ENCODE results near the gene MNAT1.

MNAT1 gene

DNA sequence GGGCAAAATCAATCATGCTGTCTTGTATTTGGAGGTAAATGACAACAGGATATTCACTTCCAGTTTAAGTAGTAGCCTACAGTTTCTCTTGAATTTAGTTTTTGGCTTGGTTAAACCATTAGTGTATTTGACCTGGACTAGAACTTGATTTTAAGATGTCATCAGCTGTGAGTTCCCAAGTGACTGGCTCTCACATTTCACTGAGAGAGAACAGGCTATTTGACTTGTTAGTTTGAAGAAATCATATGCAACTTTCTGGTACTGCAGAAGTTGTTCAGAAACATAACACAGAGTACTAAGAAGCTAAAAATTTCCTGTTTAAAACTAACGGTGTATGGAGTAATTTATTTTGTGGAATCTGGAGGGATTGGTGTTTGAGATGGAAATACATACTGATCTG, 22.3 kb downstream of the MNAT1 start:
- no peak overlapping the region for H3K9ac ChIP-seq (ENCODE audit: low read depth, low read length, poor library complexity)
- no peaks in the 10 kb centered on the region for H3K27me3 ChIP-seq (ENCODE audit: control insufficient read depth in 3 of 3, insufficient read depth in 3 of 3, low read depth in 1 of 3, low read length in 3 of 3)
- H3K23ac ChIP-seq (ENCODE audit: low read depth, low read length, poor library complexity), result no peak overlapping the region
- H3K36me3 ChIP-seq (replicated peaks in 1 of 2; ENCODE audit: control insufficient read depth in 2 of 2, insufficient read depth in 2 of 2, low read length in 2 of 2), result peaks cover 0 to 3% of the 10 kb centered on the region in 2 donors
- H4K8ac ChIP-seq (ENCODE audit: low read depth, low read length), result no peak overlapping the region
- no peak overlapping the region for H2BK120ac ChIP-seq (ENCODE audit: low read depth, low read length)
- no peak overlapping the region for H3K27ac ChIP-seq (replicated peaks; ENCODE audit: low read length)
- H3K18ac ChIP-seq (ENCODE audit: low read length), result no peak overlapping the region
- no peak overlapping the region for H2AFZ ChIP-seq (ENCODE audit: low read length)
- no peak overlapping the region for H3K14ac ChIP-seq (ENCODE audit: low read length)
- no peaks in the 10 kb centered on the region for H3K79me1 ChIP-seq (ENCODE audit: low read depth, low read length)
- no peak overlapping the region for H2BK15ac ChIP-seq (ENCODE audit: low read length)
- no peak overlapping the region for H2AK5ac ChIP-seq (ENCODE audit: low read depth, low read length)
- no CpG with 5 or more reads among the region's 1 CpG for WGBS, 2 donors (ENCODE audit: extremely low coverage in 2 of 2, insufficient read length in 2 of 2, insufficient replicate concordance in 1 of 2)
- H3K4ac ChIP-seq (ENCODE audit: low read length), result no peak overlapping the region
- no peaks in the 10 kb centered on the region for H3K9me3 ChIP-seq (replicated peaks in 1 of 2; ENCODE audit: control insufficient read depth in 2 of 2, insufficient read depth in 1 of 2, low read depth in 1 of 2, low read length in 2 of 2)
- no peak overlapping the region for H2BK5ac ChIP-seq (ENCODE audit: low read length)
- no peak overlapping the region for H3K4me3 ChIP-seq (ENCODE audit: low read length in 2 of 2)
- H4K91ac ChIP-seq (ENCODE audit: low read depth, low read length, poor library complexity), result no peak overlapping the region
- no peak overlapping the region for H3K4me2 ChIP-seq (ENCODE audit: insufficient read depth, low read length, poor library complexity, severe bottlenecking)
- H2BK12ac ChIP-seq (ENCODE audit: low read length), result no peak overlapping the region
- no peak for DNase-seq (ENCODE audit: low spot score)
- H3K4me1 ChIP-seq (ENCODE audit: control insufficient read depth in 2 of 2, insufficient read depth in 1 of 2, low read depth in 1 of 2, low read length in 2 of 2), result peaks cover 0 to 1% of the 10 kb centered on the region in 2 donors

DNA sequence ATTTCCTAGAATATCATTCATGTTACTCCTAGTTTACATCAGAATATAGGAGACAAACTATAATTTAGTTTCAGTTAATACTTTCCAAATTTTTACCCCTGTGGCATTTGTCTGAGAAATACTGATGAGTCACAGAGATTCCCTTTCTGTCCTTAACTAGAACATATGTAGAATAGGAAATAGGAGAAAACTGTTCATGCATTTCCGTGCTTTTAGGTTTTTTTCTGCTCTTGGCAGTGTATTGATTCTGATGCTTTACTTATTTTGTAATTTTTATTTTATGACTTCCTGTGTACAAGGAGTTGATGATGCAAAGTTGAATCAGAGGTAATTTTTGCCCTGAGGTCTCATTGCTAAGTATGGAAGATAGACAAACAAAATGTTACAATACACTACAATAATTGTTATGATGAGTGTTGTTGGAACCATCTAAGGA, 23.0 kb downstream of the MNAT1 start:
- Histone ChIP-seq H2BK12ac (ENCODE audit: low read length) (no peak overlapping the region), H3K27ac (replicated peaks; ENCODE audit: low read length) (no peak overlapping the region), H3K18ac (ENCODE audit: low read length) (no peak overlapping the region), H2AFZ (ENCODE audit: low read length) (no peak overlapping the region), H3K9ac (ENCODE audit: low read depth, low read length, poor library complexity) (no peak overlapping the region), H3K4ac (ENCODE audit: low read length) (no peak overlapping the region), H3K4me2 (ENCODE audit: insufficient read depth, low read length, poor library complexity, severe bottlenecking) (no peak overlapping the region), H3K79me1 (ENCODE audit: low read depth, low read length) (no peaks in the 10 kb centered on the region), H3K23ac (ENCODE audit: low read depth, low read length, poor library complexity) (no peak overlapping the region), H2BK120ac (ENCODE audit: low read depth, low read length) (no peak overlapping the region), H3K4me3 (ENCODE audit: low read length in 2 of 2) (no peak overlapping the region), H2AK5ac (ENCODE audit: low read depth, low read length) (no peak overlapping the region), H4K8ac (ENCODE audit: low read depth, low read length) (no peak overlapping the region), H3K27me3 (ENCODE audit: control insufficient read depth in 3 of 3, insufficient read depth in 3 of 3, low read depth in 1 of 3, low read length in 3 of 3) (no peaks in the 10 kb centered on the region), H2BK15ac (ENCODE audit: low read length) (no peak overlapping the region), H3K14ac (ENCODE audit: low read length) (no peak overlapping the region), H3K9me3 (replicated peaks in 1 of 2; ENCODE audit: control insufficient read depth in 2 of 2, insufficient read depth in 1 of 2, low read depth in 1 of 2, low read length in 2 of 2) (no peaks in the 10 kb centered on the region), H3K4me1 (ENCODE audit: control insufficient read depth in 2 of 2, insufficient read depth in 1 of 2, low read depth in 1 of 2, low read length in 2 of 2) (peaks cover 0 to 1% of the 10 kb centered on the region in 2 donors), H2BK5ac (ENCODE audit: low read length) (no peak overlapping the region), H4K91ac (ENCODE audit: low read depth, low read length, poor library complexity) (no peak overlapping the region), H3K36me3 (replicated peaks in 1 of 2; ENCODE audit: control insufficient read depth in 2 of 2, insufficient read depth in 2 of 2, low read length in 2 of 2) (peaks cover 0 to 3% of the 10 kb centered on the region in 2 donors)
- no peak for DNase-seq (ENCODE audit: low spot score)
- WGBS, 2 donors (ENCODE audit: extremely low coverage in 2 of 2, insufficient read length in 2 of 2, insufficient replicate concordance in 1 of 2), result no CpG with 5 or more reads among the region's 1 CpG

DNA sequence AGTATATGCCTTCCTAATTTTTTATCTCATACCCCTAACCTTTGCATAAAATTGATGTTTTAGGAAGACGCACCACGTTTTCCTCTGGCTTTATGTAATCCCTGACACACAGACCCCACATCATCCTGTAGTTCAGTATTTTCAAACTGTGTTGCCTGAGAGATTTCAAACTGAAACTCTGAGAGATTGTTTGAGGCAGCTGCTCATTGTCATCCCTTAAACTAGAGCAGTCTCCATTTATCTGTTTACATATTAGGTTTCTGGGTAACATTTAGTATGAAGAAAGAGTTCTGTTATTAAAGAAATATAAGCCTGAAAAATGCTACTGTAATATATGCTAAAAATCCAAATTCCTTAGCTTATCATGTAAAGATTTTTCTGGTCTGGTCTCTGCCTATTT, 24.3 kb downstream of the MNAT1 start:
- H3K4me2 ChIP-seq (ENCODE audit: insufficient read depth, low read length, poor library complexity, severe bottlenecking), result no peak overlapping the region
- H4K8ac ChIP-seq (ENCODE audit: low read depth, low read length), result no peak overlapping the region
- no peak overlapping the region for H3K4me3 ChIP-seq (ENCODE audit: low read length in 2 of 2)
- H3K23ac ChIP-seq (ENCODE audit: low read depth, low read length, poor library complexity), result no peak overlapping the region
- no peaks in the 10 kb centered on the region for H3K27me3 ChIP-seq (ENCODE audit: control insufficient read depth in 3 of 3, insufficient read depth in 3 of 3, low read depth in 1 of 3, low read length in 3 of 3)
- H2BK120ac ChIP-seq (ENCODE audit: low read depth, low read length), result no peak overlapping the region
- no peak overlapping the region for H3K4ac ChIP-seq (ENCODE audit: low read length)
- no peak overlapping the region for H3K18ac ChIP-seq (ENCODE audit: low read length)
- no peak overlapping the region for H3K9ac ChIP-seq (ENCODE audit: low read depth, low read length, poor library complexity)
- H2BK5ac ChIP-seq (ENCODE audit: low read length), result no peak overlapping the region
- H3K14ac ChIP-seq (ENCODE audit: low read length), result no peak overlapping the region
- no peaks in the 10 kb centered on the region for H3K79me1 ChIP-seq (ENCODE audit: low read depth, low read length)
- no peak overlapping the region for H2AK5ac ChIP-seq (ENCODE audit: low read depth, low read length)
- H3K9me3 ChIP-seq (replicated peaks in 1 of 2; ENCODE audit: control insufficient read depth in 2 of 2, insufficient read depth in 1 of 2, low read depth in 1 of 2, low read length in 2 of 2), result no peaks in the 10 kb centered on the region
- no CpG with 5 or more reads among the region's 2 CpGs for WGBS, 2 donors (ENCODE audit: extremely low coverage in 2 of 2, insufficient read length in 2 of 2, insufficient replicate concordance in 1 of 2)
- no peak overlapping the region for H2AFZ ChIP-seq (ENCODE audit: low read length)
- DNase-seq (ENCODE audit: low spot score), result no peak
- no peak overlapping the region for H2BK12ac ChIP-seq (ENCODE audit: low read length)
- no peaks in the 10 kb centered on the region for H3K36me3 ChIP-seq (replicated peaks in 1 of 2; ENCODE audit: control insufficient read depth in 2 of 2, insufficient read depth in 2 of 2, low read length in 2 of 2)
- H3K4me1 ChIP-seq (ENCODE audit: control insufficient read depth in 2 of 2, insufficient read depth in 1 of 2, low read depth in 1 of 2, low read length in 2 of 2), result peaks cover 0 to 1% of the 10 kb centered on the region in 2 donors
- no peak overlapping the region for H2BK15ac ChIP-seq (ENCODE audit: low read length)
- no peak overlapping the region for H4K91ac ChIP-seq (ENCODE audit: low read depth, low read length, poor library complexity)
- no peak overlapping the region for H3K27ac ChIP-seq (replicated peaks; ENCODE audit: low read length)

DNA sequence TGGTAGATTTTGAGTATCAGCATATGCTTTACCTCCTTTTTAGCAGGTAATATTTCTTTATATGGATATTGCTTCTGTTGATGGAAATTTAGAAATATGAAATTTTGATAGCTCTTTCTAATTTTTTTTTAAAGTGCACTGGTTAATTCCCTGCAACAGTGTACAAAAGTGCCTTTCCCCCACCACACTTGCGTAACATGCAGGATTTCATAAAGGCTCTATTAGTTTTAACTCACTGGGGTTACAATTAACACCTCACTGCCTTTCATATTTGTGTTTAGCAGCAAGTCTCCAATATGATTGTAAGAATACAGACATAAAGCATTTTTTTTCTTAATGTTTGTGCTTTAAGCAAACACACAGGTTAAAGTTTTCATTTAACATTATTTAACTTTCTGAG, 25.6 kb downstream of the MNAT1 start:
- Histone ChIP-seq H3K14ac (ENCODE audit: low read length) (no peak overlapping the region), H2BK12ac (ENCODE audit: low read length) (no peak overlapping the region), H3K36me3 (replicated peaks in 1 of 2; ENCODE audit: control insufficient read depth in 2 of 2, insufficient read depth in 2 of 2, low read length in 2 of 2) (no peaks in the 10 kb centered on the region), H2AFZ (ENCODE audit: low read length) (no peak overlapping the region), H2BK15ac (ENCODE audit: low read length) (no peak overlapping the region), H3K9ac (ENCODE audit: low read depth, low read length, poor library complexity) (no peak overlapping the region), H3K79me1 (ENCODE audit: low read depth, low read length) (no peaks in the 10 kb centered on the region), H3K4me1 (ENCODE audit: control insufficient read depth in 2 of 2, insufficient read depth in 1 of 2, low read depth in 1 of 2, low read length in 2 of 2) (peaks cover 0 to 1% of the 10 kb centered on the region in 2 donors), H3K4me2 (ENCODE audit: insufficient read depth, low read length, poor library complexity, severe bottlenecking) (no peak overlapping the region), H2BK120ac (ENCODE audit: low read depth, low read length) (no peak overlapping the region), H3K18ac (ENCODE audit: low read length) (no peak overlapping the region), H3K27ac (replicated peaks; ENCODE audit: low read length) (no peak overlapping the region), H3K9me3 (replicated peaks in 1 of 2; ENCODE audit: control insufficient read depth in 2 of 2, insufficient read depth in 1 of 2, low read depth in 1 of 2, low read length in 2 of 2) (no peaks in the 10 kb centered on the region), H4K91ac (ENCODE audit: low read depth, low read length, poor library complexity) (no peak overlapping the region), H3K4ac (ENCODE audit: low read length) (no peak overlapping the region), H2AK5ac (ENCODE audit: low read depth, low read length) (no peak overlapping the region), H4K8ac (ENCODE audit: low read depth, low read length) (no peak overlapping the region), H3K27me3 (ENCODE audit: control insufficient read depth in 3 of 3, insufficient read depth in 3 of 3, low read depth in 1 of 3, low read length in 3 of 3) (no peaks in the 10 kb centered on the region), H2BK5ac (ENCODE audit: low read length) (no peak overlapping the region), H3K4me3 (ENCODE audit: low read length in 2 of 2) (no peak overlapping the region), H3K23ac (ENCODE audit: low read depth, low read length, poor library complexity) (no peak overlapping the region)
- no CpG with 5 or more reads among the region's 1 CpG for WGBS, 2 donors (ENCODE audit: extremely low coverage in 2 of 2, insufficient read length in 2 of 2, insufficient replicate concordance in 1 of 2)
- no peak for DNase-seq (ENCODE audit: low spot score)
